ENCODE data around the gene CBARP. TPM values are rescaled to one million over a fixed set of nuclear protein-coding genes. Genes with fewer than 3 reads are reported as not detected.
A peak's percentile ranks its signal among the peaks of the same experiment; 100 is the strongest.

The CBARP gene
- total and polyA plus RNA-seq, 2 of the 13 experiments (the other 11 are each of a cell fraction or from before 2014, with no cell fraction given), result 1.2 to 1.4 TPM

DNA sequence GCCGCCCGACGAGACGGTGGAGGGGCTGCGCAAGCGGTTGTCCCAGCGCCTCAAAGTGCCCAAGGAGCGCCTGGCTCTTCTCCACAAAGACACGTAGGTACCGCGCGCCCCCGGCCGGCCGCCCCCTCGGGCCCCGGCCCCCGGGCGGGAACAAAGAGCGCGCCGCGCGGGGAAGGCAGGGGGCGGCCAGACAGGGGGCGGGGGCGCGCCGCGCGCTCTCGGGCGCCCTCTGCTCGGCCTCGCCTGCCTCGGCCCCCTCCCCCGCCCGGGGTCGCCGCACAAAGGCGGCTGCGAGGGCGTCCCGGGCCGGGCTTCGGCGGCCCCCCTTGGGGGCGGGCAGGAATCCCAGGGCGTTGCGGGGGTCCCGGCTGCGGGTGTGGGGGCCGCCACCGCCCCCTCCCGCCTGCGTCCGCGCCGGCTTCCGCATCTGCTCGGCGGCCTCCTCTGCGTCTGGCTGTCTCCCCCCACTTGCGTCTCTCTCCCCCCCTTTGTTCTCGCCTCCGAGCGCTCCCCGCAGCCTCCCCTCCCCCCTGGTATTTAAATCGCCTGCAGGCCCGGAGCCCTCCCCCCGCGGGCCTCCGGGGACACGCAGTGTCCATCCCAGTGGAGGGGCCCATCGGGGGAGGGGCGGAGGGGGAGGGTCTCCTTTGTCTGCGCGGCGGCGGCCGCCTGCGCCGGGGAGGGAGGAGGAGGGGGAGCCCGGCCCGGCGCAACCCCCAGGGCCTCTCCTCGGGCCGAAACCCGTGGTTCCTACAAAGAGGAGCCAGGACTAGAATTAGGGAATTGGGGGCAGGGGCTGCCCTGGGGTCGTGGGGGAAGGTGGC is 12.8 kb upstream of the CBARP start (continued):
- TF ChIP-seq ZNF572 (CRISPR knock-in tag; IDR thresholded peaks at IDR 0.05), result no peak
- no peak for TF ChIP-seq PLRG1 (conservative IDR thresholded peaks at IDR 0.05)
- no peak for TF ChIP-seq ZNF558 (CRISPR knock-in tag; IDR thresholded peaks at IDR 0.05; ENCODE audit: borderline replicate concordance)
- TF ChIP-seq AGO2 (optimal IDR thresholded peaks at IDR 0.05; ENCODE audit: low read depth, low read length), result peak; percentile 40
- TF ChIP-seq, protein P1, sequence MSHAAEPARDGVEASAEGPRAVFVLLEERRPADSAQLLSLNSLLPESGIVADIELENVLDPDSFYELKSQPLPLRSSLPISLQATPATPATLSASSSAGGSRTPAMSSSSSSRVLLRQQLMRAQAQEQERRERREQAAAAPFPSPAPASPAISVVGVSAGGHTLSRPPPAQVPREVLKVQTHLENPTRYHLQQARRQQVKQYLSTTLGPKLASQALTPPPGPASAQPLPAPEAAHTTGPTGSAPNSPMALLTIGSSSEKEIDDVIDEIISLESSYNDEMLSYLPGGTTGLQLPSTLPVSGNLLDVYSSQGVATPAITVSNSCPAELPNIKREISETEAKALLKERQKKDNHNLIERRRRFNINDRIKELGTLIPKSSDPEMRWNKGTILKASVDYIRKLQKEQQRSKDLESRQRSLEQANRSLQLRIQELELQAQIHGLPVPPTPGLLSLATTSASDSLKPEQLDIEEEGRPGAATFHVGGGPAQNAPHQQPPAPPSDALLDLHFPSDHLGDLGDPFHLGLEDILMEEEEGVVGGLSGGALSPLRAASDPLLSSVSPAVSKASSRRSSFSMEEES (CRISPR knock-in tag; IDR thresholded peaks at IDR 0.05), result no peak
- no peak for TF ChIP-seq ZNF766 (CRISPR knock-in tag; IDR thresholded peaks at IDR 0.05; ENCODE audit: borderline replicate concordance)
- TF ChIP-seq, protein P2, sequence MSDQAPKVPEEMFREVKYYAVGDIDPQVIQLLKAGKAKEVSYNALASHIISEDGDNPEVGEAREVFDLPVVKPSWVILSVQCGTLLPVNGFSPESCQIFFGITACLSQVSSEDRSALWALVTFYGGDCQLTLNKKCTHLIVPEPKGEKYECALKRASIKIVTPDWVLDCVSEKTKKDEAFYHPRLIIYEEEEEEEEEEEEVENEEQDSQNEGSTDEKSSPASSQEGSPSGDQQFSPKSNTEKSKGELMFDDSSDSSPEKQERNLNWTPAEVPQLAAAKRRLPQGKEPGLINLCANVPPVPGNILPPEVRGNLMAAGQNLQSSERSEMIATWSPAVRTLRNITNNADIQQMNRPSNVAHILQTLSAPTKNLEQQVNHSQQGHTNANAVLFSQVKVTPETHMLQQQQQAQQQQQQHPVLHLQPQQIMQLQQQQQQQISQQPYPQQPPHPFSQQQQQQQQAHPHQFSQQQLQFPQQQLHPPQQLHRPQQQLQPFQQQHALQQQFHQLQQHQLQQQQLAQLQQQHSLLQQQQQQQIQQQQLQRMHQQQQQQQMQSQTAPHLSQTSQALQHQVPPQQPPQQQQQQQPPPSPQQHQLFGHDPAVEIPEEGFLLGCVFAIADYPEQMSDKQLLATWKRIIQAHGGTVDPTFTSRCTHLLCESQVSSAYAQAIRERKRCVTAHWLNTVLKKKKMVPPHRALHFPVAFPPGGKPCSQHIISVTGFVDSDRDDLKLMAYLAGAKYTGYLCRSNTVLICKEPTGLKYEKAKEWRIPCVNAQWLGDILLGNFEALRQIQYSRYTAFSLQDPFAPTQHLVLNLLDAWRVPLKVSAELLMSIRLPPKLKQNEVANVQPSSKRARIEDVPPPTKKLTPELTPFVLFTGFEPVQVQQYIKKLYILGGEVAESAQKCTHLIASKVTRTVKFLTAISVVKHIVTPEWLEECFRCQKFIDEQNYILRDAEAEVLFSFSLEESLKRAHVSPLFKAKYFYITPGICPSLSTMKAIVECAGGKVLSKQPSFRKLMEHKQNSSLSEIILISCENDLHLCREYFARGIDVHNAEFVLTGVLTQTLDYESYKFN (CRISPR knock-in tag; conservative IDR thresholded peaks at IDR 0.05), result peak; percentile 52
- no peak for TF ChIP-seq NONO (IDR thresholded peaks at IDR 0.05)
- no peak for TF ChIP-seq NONO (CRISPR knock-in tag; conservative IDR thresholded peaks at IDR 0.05)
- TF ChIP-seq CREM (IDR thresholded peaks at IDR 0.05), result no peak
- no peak for TF ChIP-seq CREM (CRISPR knock-in tag; IDR thresholded peaks at IDR 0.05)
- no peak for TF ChIP-seq RXRB (CRISPR knock-in tag; IDR thresholded peaks at IDR 0.05; ENCODE audit: borderline replicate concordance)
- TF ChIP-seq ZNF317 (CRISPR knock-in tag; IDR thresholded peaks at IDR 0.05), result no peak
- no peak for TF ChIP-seq HHEX (CRISPR knock-in tag; IDR thresholded peaks at IDR 0.05)
- TF ChIP-seq GATA4 (IDR thresholded peaks at IDR 0.05; ENCODE audit: borderline replicate concordance, low read depth), result no peak
- TF ChIP-seq ATM (IDR thresholded peaks at IDR 0.05; ENCODE audit: borderline replicate concordance), result no peak
- TF ChIP-seq, protein P3, sequence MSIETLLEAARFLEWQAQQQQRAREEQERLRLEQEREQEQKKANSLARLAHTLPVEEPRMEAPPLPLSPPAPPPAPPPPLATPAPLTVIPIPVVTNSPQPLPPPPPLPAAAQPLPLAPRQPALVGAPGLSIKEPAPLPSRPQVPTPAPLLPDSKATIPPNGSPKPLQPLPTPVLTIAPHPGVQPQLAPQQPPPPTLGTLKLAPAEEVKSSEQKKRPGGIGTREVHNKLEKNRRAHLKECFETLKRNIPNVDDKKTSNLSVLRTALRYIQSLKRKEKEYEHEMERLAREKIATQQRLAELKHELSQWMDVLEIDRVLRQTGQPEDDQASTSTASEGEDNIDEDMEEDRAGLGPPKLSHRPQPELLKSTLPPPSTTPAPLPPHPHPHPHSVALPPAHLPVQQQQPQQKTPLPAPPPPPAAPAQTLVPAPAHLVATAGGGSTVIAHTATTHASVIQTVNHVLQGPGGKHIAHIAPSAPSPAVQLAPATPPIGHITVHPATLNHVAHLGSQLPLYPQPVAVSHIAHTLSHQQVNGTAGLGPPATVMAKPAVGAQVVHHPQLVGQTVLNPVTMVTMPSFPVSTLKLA (IDR thresholded peaks at IDR 0.05), result no peak
- no peak for TF ChIP-seq ZNF782 (CRISPR knock-in tag; IDR thresholded peaks at IDR 0.05; ENCODE audit: borderline replicate concordance)
- TF ChIP-seq SP5 (CRISPR knock-in tag; IDR thresholded peaks at IDR 0.05; ENCODE audit: borderline replicate concordance, low read depth), result 0 out of 2 replicates have a peak, but pooled peaks have one; percentile 33
- TF ChIP-seq, protein P4, sequence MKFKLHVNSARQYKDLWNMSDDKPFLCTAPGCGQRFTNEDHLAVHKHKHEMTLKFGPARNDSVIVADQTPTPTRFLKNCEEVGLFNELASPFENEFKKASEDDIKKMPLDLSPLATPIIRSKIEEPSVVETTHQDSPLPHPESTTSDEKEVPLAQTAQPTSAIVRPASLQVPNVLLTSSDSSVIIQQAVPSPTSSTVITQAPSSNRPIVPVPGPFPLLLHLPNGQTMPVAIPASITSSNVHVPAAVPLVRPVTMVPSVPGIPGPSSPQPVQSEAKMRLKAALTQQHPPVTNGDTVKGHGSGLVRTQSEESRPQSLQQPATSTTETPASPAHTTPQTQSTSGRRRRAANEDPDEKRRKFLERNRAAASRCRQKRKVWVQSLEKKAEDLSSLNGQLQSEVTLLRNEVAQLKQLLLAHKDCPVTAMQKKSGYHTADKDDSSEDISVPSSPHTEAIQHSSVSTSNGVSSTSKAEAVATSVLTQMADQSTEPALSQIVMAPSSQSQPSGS (CRISPR knock-in tag; IDR thresholded peaks at IDR 0.05), result no peak
- TF ChIP-seq ZFP37 (CRISPR knock-in tag; IDR thresholded peaks at IDR 0.05; ENCODE audit: borderline replicate concordance), result no peak
- TF ChIP-seq, protein P5, sequence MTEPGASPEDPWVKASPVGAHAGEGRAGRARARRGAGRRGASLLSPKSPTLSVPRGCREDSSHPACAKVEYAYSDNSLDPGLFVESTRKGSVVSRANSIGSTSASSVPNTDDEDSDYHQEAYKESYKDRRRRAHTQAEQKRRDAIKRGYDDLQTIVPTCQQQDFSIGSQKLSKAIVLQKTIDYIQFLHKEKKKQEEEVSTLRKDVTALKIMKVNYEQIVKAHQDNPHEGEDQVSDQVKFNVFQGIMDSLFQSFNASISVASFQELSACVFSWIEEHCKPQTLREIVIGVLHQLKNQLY (CRISPR knock-in tag; IDR thresholded peaks at IDR 0.05), result no peak
- TF ChIP-seq ZBTB7B (CRISPR knock-in tag; IDR thresholded peaks at IDR 0.05), result 0 out of 2 replicates have a peak, but pooled peaks have one; percentile 32
